GM21360 (cell line): ENCODE data around the gene GNPTG.

Experiments
- ATAC-seq: cut with Tn5 transposase; IDR thresholded peaks from one replicate; pipeline ENCODE4 v1.9.1; 2021; ENCODE audit warnings: mild to moderate bottlenecking, moderate library complexity; ENCODE audit not compliant: unreplicated experiment

The GNPTG gene

GRCh38 chr16:1367486-1368174 is 15.9 kb downstream of the GNPTG start:
- ATAC-seq = no peak

- ATAC-seq = no peak
These were observed 19.6 kb downstream of the GNPTG start for GRCh38 chr16:1371054-1371978.

DNA sequence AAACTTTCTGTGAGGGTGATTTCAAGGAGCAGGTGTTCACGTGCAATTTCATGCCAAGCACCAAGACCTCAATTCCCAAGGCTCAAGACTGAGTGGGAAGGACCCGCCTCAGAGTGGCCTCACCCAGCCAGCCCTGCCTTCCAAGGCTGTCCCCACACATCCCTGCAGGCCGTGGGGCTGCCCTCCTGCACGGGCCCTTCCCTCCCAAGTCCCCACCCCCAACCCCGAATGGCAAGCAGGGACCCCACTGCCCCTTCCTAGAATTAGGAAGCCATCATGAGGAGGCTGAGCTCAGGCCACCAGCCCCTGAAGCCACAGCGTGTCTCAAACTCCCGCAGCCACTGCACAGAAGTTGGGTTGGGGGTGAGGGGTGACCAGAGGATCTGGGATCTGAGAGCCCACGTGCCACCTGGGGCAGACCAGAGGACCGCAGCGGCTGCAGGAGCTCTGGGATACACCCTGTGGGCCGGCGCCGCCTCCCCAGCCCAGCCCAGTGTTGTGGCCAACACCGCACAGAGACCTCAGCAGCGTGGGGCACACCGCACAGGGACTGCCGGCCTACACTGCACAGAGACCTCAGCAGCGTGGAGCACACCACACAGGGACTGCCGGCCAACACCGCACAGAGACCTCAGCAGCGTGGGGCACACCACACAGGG is 20.7 kb downstream of the GNPTG start:
- ATAC-seq = no peak

DNA sequence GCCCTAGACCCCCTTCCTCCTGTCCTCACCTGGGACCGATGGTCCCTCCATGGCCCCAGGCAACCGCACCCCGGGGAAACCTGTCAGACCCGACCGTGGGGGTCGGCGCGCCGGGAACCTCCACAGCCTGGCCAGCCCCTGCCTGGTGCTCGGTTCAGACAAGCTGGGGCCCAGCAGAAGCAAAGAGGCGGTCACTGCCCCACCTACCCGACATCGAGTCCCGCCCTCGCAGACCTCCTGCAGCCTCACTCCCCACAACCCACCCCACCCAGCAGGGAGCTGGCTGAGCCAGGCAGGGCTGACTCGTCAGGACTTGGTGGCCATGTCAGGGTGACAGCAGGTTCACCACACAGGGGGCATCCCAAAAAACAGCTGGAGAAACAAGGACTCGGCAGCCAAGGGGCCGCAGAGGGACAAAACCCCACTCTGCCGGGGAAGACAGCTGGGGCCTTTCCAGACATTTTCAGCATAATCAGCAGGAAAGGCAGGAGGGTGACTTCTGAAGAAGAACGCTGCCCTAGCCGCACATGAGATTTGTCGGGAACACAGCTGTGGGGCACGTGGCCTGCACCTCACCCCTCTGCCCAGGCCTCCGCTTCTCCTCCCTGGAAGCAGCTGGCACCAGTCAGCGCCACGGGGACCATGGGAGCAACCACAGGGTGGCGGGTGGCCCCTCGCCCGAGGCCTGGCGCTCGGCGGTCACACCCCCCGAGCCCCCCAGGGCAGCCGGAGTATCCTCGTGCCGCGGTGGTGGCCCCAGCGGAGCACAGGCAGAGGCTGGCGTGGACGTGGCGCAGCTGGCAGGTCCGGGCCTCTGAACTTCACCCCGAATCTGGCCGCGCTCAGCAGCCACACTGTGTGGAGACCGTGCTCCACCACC is 22.9 kb downstream of the GNPTG start:
- ATAC-seq = no peak

GRCh38 chr16:1375298-1375640 is 23.5 kb downstream of the GNPTG start:
- no peak for ATAC-seq

DNA sequence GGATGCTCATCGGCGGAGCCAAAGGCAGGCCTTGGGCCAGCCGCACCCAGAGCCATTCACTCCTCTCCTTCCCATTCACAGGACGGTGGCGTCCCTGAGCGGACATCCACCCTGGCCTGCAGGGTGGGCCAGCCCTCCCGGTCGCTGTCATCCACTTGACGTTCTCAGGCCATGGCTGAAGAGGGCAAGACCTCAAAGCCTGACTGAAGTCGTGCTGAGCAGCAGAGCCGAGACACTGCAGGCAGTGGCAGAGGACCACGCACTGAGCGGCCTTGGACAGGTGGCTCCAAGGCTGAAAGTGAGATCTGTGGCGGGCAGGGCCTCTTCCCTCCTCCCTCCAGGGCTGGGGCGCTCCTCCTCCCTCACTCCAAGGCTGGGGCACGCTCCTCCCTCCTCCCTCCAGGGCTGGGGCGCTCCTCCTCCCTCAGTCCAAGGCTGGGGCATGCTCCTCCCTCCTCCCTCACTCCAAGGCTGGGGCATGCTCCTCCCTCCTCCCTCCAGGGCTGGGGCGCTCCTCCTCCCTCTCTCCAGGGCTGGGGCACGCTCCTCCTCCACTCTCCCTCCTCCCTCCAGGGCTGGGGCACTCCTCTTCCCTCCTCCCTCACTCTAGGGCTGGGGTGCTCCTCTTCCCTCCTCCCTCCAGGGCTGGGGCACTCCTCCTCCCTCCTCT is 24.1 kb downstream of the GNPTG start:
- ATAC-seq = no peak

DNA sequence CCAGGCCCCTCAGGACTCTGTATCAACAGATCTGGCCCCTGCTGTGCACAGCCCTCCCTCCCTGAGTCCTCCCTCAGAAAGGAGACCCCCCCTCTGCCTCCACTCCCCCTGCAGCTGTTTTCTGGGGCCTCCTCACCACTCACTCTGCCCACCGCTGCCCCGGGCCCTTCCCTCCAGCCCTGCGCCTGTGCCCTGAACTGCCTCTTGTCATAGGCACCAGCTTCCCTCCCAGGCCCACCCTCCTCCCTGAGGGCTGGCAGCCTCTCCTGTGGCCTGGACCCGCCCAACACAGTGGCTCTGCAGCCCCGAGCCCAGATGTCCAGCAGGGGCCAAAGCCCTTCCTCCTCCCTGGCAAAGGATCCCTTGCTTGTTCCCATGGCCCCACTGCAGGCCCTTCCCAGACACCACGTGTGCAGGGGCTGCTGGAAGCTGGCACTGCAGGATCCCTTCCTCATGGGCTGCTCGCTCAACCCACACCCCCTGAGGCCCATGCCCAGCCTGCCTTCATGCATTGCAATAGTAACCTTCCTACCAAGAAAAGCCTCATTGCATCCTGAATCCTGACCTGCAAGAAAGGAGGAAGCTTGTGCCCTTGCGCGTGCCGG is 25.8 kb downstream of the GNPTG start:
- no peak for ATAC-seq

GRCh38 chr16:1378087-1378803 is 26.5 kb downstream of the GNPTG start:
- ATAC-seq = no peak

DNA sequence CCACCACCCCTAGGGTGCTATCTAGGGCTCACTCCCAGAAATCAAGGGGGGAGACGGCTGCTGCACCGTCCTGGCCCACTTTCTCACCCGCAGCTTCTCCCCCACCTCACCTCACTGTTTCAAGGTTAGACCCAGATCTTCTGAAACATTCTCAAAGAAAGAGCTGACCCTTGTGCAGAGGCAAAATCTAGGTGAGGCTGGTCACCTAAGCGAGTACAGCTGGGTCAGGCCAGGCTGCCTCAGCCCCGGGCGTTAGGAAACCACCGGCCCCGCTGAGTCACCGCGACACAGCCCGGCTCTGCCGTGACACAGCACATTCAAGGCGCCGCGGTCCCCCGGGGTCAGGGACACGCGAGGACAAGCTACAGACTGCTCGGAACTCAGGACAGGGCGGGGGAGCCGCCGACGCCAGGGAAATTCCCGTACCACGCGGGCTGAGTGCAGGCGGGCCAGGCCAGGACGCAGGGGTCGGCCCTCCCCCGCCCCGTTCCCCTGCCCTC is 27.1 kb downstream of the GNPTG start:
- ATAC-seq = no peak

DNA sequence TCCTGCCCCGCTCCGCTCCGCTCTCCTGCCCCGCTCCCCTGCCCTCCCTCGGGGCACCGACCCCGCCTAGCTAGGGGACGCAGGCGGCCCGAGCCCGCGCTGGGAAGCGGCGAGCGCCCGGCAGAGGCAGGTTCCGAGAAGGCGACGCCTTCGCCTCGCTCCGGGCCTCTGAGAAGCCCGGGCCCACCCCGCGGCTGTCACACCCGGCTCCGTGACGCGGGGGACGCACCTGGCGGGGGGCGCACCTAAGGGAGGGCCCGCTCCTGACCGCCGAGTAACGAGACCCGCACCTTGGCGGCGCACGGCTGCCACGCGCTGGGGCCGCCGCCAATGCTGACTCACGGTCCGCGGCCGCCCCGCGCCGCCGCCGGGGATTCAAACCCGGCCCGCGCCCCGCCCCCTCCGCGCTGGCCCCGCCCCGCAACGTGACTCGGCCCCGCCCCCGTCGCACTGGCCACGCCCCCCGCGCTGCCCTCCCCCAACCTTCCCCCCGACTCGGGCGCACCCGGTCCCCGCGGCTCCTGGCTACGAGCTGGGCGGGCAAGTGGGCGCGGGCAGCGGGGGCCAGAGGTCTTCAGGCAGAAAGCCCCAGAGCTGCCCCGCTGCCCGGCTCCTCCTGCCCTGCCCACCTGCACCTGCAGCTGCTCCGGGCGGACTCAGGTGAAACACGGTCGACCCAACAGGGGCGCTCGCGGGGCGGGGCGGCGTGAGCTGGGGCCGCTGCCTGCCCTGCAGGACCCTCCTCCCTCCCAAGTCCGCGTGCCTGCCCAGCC is 27.8 kb downstream of the GNPTG start:
- no peak for ATAC-seq

DNA sequence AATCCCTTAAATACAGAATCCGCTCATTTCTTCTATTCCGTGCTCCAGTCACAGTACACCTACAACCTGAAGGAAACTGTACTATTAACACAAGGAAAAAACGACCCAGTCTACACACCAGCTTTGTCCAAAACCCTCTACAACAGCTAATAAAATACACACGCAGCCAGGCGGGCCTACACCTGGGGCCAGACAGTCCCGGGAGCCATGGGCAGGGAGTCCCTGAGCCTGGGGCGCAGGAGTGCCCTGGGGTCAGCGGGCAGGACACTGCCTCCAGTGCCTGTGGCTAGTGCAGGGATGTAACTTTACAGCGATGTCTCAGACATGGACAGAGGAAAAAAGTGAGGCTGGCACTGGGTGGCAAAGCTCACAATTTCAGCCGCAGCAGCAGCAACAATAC is 28.5 kb downstream of the GNPTG start:
- no peak for ATAC-seq

GRCh38 chr16:1381612-1382406 is 30.1 kb downstream of the GNPTG start:
- no peak for ATAC-seq

DNA sequence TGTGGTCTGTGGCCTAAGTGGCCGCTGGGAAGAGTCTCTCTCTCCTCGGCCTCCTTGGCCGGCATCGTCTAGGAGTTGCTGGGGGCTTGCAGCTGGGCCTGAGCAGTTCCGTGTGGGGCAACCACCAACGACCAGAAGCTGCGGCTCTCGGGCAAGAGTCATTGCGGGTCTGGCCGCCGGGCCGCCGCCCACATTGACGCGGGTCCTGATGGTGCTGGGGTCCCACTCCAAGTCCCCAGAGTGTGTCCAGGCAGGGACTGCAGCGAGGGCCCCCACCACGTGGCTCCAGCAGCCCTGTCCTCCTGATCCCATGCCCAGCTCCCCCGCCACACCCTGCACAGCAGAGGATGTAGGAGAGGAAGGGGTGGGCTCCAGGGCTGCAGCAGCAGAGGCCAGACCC is 31.8 kb downstream of the GNPTG start:
- no peak for ATAC-seq

GRCh38 chr16:1385232-1385631 is 33.5 kb downstream of the GNPTG start:
- no peak for ATAC-seq

DNA sequence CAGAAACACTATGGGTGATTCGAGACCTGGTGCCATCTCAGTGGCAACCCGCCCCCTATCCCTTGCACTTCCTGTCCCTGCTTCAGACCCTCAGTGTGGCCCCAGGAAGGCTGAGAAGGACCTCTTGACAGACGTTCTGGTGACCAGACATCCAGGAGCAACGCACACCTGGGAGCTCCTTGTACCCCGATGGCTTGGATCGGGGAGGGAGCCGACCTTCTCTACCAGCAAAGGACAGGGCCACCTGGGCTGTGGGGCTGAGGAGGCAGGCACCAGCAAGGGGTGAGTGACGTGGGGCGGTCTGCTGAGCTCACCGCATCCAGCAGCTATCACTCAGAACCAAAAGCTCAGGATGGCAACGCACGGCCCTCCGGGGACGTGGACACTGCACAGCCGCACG is 35.6 kb downstream of the GNPTG start:
- no peak for ATAC-seq

DNA sequence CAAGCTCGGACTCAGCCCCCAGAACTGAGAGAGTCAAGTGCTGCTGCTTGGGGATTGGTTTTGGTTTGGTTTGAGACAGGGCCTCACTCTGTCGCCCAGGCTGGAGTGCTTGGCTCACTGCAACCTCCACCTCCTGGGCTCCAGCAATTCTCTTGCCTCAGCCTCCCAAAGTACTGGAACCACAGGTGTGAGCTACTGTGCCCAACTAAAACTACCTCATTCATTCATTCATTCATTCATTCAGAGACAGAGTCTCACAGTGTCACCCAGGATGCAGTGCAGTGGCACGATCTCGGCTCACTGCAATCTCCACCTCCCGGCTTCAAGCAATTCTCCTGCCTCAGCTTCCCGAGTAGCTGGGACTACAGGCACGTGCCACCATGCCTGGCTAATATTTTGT is 38.0 kb downstream of the GNPTG start:
- ATAC-seq = no peak

DNA sequence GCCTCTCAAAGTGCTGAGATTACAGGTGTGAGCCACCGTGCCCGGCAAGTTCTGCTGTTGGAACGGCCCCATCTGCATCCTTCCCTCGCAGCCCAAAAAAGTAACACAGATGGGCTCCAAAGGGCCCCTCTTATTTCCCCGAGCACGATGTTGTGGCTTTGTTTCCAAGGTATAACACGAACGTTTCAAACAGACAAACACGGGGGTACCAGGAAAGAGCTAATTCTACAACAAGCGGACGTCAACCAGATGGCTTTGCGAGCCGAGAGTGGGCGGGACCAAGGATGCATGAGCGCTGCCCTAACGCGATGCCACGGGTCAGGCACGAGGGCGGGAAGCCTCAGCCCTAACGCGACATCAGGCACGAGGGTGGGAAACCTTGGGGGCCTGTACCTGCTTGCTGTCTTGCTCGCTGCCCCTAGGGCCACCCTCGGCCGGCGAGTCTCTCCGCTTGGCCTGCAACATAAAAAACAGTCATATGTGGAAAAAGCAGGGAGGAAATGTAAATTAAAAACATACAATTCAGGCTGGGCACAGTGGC is 38.6 kb downstream of the GNPTG start:
- no peak for ATAC-seq
